HG03457 (cell line): ENCODE data around the gene LFNG.
"Not testable (repeated sequence)": the region's sequence is repeated elsewhere in the genome, so short reads cannot be mapped to it uniquely, and the experiment has no call there.

ENCODE experiments used
- ATAC-seq: cut with Tn5 transposase; IDR thresholded peaks from one replicate; pipeline ENCODE4 v1.9.1; 2021; ENCODE audit warnings: moderate number of reproducible peaks; ENCODE audit not compliant: unreplicated experiment

The LFNG gene

GRCh38 chr7:2542916-2543871, 23.6 kb downstream of the LFNG start:
- no peak for ATAC-seq

- ATAC-seq, result no peak
Measured at GRCh38 chr7:2544541-2545188, 25.1 kb downstream of the LFNG start.

- ATAC-seq, result no peak
Measured at GRCh38 chr7:2545746-2546425, 26.3 kb downstream of the LFNG start.

GRCh38 chr7:2546776-2547586, 27.4 kb downstream of the LFNG start:
- ATAC-seq, result no peak

- no peak for ATAC-seq
Measured at GRCh38 chr7:2551418-2551817, 31.8 kb downstream of the LFNG start.

- ATAC-seq, result no peak
Measured at GRCh38 chr7:2553108-2553507, 33.5 kb downstream of the LFNG start.

GRCh38 chr7:2553831-2554581, 34.4 kb downstream of the LFNG start:
- no peak for ATAC-seq

GRCh38 chr7:2554661-2555111, 35.1 kb downstream of the LFNG start:
- no peak for ATAC-seq

- peak; percentile 51 for ATAC-seq
Measured at GRCh38 chr7:2555121-2556052, 35.8 kb downstream of the LFNG start, which contains the start of gene BRAT1. Gene BRAT1 (minus strand): TSS chr7:2555524. CDS start chr7:2554431, 1,093 bp downstream.

- ATAC-seq, result peak; percentile 55
Measured at GRCh38 chr7:2558629-2559282, 39.2 kb downstream of the LFNG start, which contains the start of gene IQCE. Gene IQCE (plus strand): TSS chr7:2558979. CDS start chr7:2559182, 203 bp downstream.

GRCh38 chr7:2559283-2559950, 39.8 kb downstream of the LFNG start:
- no peak for ATAC-seq

GRCh38 chr7:2563955-2564354, 44.4 kb downstream of the LFNG start:
- ATAC-seq, result not testable (repeated sequence)

GRCh38 chr7:2564970-2565540, 45.5 kb downstream of the LFNG start:
- ATAC-seq, result no peak

GRCh38 chr7:2566348-2566889, 46.8 kb downstream of the LFNG start:
- ATAC-seq, result no peak

GRCh38 chr7:2566890-2567678, 47.5 kb downstream of the LFNG start:
- no peak for ATAC-seq

- no peak for ATAC-seq
Measured at GRCh38 chr7:2567679-2568278, 48.2 kb downstream of the LFNG start.
